D721Med (cell line): ENCODE results near the gene ENOX1.
A peak's percentile ranks its signal among the peaks of the same experiment; 100 is the strongest.

Experiments
- DNase-seq: peaks from one replicate; pipeline ENCODE4 v3.0.0; 2011; ENCODE audit warnings: low spot score; ENCODE audit not compliant: insufficient read length
- FAIRE-seq: peaks from 2 replicates; lab custom pipeline; 2011; peaks lifted over from hg19 to GRCh38; lab: Jason Lieb, UNC
- TF ChIP-seq, protein P1 (sequence below): IDR thresholded peaks from 2 replicates; pipeline ENCODE4 v1.5.1; 2012; ENCODE audit warnings: mild to moderate bottlenecking, control low read depth; ENCODE audit not compliant: insufficient read depth; ENCODE audit errors: missing control alignments

The ENOX1 gene

GRCh38 chr13:43325636-43326035, 461.1 kb downstream of the ENOX1 start:
- TF ChIP-seq, protein P1, sequence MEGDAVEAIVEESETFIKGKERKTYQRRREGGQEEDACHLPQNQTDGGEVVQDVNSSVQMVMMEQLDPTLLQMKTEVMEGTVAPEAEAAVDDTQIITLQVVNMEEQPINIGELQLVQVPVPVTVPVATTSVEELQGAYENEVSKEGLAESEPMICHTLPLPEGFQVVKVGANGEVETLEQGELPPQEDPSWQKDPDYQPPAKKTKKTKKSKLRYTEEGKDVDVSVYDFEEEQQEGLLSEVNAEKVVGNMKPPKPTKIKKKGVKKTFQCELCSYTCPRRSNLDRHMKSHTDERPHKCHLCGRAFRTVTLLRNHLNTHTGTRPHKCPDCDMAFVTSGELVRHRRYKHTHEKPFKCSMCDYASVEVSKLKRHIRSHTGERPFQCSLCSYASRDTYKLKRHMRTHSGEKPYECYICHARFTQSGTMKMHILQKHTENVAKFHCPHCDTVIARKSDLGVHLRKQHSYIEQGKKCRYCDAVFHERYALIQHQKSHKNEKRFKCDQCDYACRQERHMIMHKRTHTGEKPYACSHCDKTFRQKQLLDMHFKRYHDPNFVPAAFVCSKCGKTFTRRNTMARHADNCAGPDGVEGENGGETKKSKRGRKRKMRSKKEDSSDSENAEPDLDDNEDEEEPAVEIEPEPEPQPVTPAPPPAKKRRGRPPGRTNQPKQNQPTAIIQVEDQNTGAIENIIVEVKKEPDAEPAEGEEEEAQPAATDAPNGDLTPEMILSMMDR = no peak
- FAIRE-seq (no peak), DNase-seq (no peak)

- no peak for FAIRE-seq
- TF ChIP-seq, protein P1 = no peak
- no peak for DNase-seq
Observed at GRCh38 chr13:43324129-43324528, 462.6 kb downstream of the ENOX1 start.

DNA sequence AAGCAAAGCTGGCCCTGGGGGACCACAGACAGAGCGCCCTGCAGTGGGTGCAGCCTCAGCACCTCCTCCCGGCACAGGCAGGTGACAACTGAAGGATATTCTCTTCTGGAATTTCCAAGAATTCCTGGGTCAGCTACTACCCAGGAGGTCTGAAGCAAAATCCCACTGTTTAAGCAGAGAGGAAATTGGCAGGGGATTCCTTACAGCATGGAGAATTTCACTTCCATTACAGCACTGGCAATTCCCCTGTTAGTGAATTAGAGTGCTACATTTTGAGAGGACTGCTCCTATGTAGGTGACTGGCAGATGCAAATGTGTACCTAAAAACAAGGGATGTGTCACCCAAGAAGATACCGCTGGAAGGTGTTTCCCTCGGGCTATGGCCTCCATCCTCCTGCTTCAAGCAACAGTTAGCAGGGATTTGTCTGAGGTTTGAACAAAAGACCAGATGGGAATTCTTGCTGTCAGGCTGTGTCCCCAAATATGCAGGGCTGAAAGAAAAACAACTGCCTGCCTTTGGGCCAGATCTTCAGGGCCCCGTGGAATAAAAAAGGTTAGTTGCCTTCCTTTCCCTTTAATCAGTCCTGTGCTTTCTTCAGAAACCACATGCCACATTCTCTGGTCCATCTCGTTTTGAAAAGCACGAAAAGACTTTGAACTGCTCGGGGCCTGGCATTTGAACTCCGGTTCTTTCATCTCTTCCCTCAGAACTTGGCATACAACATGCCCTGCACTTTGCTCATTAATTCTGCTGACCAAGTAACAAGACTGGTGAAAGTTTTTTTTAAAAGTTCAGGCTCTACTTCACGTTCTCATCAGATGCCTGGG, 466.9 kb downstream of the ENOX1 start:
- no peak for DNase-seq
- TF ChIP-seq, protein P1 = no peak
- no peak for FAIRE-seq

DNA sequence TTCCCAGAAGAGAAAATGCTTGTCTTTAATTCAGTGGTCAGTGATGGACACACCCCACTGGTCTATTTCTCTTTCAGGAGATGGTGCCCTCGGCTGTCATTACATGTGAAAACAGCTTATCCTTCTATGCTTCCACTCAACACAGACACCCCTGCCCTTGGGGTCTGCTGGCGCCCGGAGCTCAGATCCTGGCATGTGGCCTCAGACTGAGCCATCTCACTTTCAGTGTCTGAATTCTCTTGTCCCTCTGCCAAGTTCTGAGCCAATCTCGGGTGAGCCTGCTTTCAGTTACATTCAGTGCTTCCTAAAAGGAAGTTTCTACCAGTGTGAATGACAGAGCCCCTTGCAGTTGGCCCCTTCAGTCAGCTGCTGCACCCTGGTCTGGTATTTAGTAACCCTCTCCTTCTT, 469.8 kb downstream of the ENOX1 start:
- TF ChIP-seq, protein P1 = no peak
- no peak for FAIRE-seq
- no peak for DNase-seq

DNA sequence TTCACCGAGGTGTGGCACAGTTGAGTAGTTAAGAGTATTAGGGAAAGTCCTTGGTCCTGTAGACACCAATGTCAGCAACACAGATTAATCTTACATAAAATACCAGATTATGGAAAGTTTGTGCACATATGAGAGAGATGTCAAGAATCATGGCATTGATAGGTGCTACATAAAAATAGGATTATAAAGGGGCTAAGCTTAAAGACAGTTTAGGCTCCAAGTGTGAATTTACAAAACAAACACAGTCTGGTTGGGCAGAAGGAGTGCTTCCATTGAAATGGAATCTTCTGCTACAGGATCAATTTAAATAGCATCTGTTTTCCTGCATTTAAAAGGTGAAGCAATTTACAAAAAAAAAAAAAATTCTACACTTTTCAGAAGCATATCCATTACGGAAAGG, 470.5 kb downstream of the ENOX1 start:
- DNase-seq (no peak), FAIRE-seq (no peak)
- TF ChIP-seq, protein P1 = peak; percentile 11

DNA sequence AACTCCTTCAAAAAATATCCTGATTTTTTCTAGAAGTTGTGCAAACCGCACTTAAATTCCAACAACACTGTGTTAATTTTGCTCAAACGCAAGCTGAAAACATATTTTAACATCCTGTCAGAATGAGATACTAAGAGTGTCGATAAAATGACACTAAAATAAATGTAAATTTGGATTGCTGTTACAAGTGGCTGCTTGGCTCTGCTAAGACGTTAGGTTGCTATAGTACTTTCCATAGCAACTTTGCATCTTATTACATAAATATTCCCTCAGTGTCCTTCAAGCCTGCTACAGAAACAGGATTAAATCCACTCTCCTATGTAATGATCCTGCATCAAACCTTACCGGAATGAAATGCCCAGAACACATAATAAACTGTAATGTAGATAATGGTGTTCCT, 471.2 kb downstream of the ENOX1 start:
- FAIRE-seq = no peak

More for the DNA sequence above, 471.2 kb downstream of the ENOX1 start:
- DNase-seq = no peak
- TF ChIP-seq, protein P1 = no peak
